ENCODE data around the gene GYS1.

Gene GYS1

DNA sequence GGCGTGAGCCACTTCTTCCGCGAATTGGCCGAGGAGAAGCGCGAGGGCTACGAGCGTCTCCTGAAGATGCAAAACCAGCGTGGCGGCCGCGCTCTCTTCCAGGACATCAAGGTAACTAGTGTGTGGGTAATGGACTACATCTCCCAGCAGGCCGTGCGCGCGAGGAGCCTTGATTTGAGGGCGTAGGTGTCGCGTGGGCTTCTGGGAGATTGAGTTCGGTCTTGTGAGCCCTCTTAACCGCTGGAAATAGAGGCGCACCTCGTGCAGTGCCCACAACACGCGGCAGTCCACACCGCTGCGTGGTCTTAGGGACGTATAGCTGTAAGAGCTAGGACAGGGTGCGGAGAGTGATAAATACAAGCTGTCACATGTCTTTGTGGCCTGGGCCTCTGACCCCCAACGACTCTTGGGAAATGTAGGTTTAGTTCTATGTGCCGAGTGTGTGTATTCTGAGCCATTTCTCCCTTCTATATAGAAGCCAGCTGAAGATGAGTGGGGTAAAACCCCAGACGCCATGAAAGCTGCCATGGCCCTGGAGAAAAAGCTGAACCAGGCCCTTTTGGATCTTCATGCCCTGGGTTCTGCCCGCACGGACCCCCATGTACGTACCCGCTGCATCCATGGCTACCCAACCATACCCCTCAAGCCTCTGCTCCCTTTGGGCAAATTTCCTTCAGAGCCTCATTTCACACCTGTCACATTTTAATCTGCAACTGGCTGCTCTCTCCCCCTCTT is 27.1 kb downstream of the GYS1 start:
- in situ Hi-C loops (cut with HindIII; ENCODE audit: low sequenced_read_pairs): loop anchor here (5.0 to 25.0 kb wide), 2 partner anchors 114 to 329 kb away; partner anchors contain the start of genes CA11 and DBP

DNA sequence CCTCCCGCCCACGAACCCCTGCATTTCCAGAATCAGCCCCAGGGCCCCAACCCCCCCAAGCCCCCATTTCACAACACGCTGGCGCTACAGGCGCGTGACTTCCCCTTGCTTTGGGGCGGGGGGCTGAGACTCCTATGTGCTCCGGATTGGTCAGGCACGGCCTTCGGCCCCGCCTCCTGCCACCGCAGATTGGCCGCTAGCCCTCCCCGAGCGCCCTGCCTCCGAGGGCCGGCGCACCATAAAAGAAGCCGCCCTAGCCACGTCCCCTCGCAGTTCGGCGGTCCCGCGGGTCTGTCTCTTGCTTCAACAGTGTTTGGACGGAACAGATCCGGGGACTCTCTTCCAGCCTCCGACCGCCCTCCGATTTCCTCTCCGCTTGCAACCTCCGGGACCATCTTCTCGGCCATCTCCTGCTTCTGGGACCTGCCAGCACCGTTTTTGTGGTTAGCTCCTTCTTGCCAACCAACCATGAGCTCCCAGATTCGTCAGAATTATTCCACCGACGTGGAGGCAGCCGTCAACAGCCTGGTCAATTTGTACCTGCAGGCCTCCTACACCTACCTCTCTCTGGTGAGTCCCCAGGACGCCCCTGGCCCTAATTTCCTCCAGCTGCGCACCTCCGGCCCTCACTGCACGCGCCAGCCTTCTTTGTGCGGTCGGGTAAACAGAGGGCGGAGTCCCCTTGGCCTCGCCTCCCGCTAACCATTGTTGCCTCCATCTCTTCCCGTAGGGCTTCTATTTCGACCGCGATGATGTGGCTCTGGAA is 27.9 kb downstream of the GYS1 start, which contains the start of gene FTL:
Gene FTL, plus strand, starts transcription at position 270 of the 766 bp plus-strand sequence. Its CDS starts 199 bp downstream, at position 469.
- in situ Hi-C loops (cut with HindIII; ENCODE audit: low sequenced_read_pairs): loop anchor here (5.0 to 25.0 kb wide), 2 partner anchors 113 to 328 kb away; partner anchors contain the start of genes CA11 and DBP

DNA sequence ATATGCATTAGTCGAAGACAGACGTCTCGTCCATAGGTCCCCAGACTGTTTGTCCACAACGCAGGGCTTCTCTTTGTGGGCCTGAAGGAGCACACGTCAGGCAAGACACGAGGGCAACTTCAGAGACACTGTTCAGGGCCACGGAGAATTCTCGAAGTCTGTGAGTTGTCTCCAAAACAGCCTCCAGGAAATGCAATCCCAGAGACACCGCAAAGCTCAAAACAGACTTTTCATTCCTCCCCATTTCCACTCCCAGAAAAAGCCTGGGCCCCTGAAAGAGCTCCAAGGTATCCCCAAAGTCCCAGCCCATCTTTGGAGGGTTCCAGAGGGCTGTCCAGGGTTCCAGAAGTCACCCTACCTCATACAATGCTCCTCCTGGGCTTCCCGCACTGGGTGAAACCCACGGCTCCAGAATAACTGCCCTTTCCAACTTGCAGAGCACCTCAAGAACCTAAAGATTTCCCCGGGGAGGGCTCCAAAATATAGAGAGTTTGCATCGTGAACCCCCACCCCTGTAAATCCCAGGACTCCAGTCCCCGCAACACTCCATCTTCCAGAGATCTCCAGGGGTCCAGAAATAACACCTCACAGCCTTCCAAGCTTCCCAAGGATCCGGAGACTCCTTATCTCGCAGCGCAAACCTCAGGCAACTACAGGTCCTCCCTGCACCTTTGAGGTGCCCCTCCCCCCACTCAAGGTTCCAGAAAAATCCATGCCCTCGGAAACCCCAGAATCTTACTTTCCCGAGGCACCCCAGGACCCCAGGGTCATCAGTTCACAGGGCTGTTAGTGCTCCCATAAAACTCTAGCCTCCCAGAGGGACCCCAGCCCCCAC is 28.7 kb downstream of the GYS1 start:
- in situ Hi-C loops (cut with HindIII; ENCODE audit: low sequenced_read_pairs): loop anchor here (5.0 to 25.0 kb wide), 2 partner anchors 112 to 327 kb away; partner anchors contain the start of genes CA11 and DBP

DNA sequence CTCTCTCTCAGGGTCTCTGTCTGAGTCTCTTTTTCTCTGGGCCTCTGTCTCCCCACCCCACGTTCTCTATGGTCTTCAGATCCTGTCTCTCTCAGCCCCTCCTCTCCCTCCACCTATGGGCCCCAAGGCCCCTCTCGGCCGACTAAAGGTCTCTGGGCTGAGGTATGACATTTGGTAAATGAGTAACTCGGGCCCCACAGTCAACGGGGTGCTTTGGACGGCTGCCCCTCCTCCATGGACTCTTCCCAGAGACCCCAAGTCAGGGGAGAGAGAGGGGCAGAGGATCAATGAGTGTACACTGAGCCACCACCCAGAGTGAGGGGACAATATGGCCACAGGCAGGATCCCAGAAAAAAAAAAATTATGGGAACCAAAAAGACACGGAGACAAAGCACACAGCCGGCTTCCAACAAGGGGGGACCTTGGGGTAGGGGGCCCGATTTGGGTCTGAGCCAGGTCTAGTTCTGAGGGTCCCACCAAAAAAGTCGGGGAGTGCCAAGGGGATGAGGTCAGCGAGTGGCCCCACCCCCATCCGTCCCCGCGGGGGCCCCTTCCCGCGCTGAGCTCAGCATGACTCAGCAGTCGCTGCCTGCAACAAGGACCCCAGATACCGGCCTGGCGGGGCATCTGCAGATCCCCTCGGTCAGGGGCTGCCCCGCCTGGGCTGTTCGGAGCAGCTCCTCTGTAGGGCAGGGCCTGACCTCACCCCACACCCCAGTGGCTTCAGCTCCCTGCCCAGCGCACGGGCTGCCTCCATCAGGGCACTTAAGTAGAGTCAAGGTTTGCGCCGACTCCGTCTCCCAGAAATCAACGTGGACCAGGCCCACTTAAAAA is 29.5 kb downstream of the GYS1 start:
- in situ Hi-C loops (cut with HindIII; ENCODE audit: low sequenced_read_pairs): loop anchor here (25.0 kb wide), 1 partner anchor 326 kb away; the partner anchor contains the start of genes CA11 and DBP

DNA sequence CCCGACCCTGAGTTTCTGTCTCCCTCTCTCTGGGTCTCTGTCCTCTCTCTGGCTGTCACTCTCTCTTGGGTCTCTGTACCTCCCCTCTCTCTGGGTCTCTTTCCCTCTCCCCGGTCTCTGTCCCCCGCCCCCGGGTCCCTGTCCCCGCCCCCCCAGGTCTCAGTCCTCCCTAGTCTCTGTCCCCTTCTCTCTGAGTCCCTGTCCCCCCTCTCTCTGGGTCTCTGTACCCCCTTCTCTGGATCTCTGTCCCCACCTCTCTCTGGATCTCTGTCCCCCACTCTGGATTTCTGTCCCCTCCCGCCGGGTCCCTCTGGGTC is 30.3 kb downstream of the GYS1 start:
- in situ Hi-C loops (cut with HindIII; ENCODE audit: low sequenced_read_pairs): loop anchor here (25.0 kb wide), 1 partner anchor 326 kb away; the partner anchor contains the start of genes CA11 and DBP

DNA sequence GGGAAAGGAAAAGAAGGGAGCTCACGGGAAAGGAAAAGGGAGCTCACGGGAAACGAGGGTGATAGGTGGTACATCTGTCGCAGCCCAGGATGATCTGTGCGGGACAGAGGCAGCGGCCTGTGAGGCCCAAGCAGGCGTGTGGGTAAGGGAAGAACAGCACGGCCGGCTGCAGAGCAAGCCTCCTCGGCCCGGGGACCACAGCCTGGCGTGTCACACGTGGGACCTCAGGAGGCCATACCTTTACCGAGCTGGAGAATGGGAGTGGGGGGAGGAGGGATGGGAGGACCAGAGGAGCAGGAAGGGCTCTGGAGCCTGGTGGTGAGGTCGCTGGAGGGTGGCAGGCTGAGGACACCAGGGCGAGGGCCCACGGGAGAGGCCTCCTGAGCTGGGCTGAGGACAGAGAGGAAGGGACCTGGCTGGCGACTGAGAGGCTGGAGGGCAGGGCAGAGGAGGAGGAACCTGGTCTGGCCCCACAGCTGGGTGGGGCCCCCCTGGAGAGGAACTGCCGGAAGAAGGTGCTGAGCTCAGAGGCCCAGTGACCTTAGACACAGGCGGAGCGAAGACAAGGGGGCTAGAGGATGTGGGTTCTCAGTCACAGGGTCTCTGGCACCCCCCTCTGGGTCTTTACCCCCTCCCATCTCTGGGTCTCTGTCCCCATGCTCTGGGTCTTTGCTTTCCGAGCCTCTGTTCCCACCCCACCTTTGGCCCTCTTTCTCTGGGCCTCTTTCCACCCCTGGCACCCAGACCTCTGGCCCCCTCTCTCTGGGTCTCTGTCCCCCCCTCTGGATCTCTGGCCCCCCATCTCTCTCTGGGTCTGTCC is 30.9 kb downstream of the GYS1 start:
- in situ Hi-C loops (cut with HindIII; ENCODE audit: low sequenced_read_pairs): loop anchor here (25.0 kb wide), 1 partner anchor 325 kb away; the partner anchor contains the start of genes CA11 and DBP

DNA sequence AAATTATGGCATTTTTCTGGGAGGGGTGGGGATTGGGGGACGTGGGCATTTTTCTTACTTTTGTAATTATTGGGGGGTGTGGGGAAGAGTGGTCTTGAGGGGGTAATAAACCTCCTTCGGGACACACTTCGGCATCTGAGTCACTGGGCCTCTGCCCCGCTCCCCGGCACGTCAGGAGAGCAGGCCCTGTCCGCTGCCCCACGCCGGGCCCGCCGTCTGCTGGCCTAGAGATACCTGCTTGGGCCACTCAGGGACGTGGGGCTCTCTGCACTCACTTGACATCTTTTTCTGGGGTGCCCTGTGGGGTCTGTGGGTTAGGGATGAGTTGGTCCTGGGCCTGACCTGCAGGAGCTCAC is 31.5 kb downstream of the GYS1 start:
- in situ Hi-C loops (cut with HindIII; ENCODE audit: low sequenced_read_pairs): loop anchor here (25.0 kb wide), 1 partner anchor 324 kb away; the partner anchor contains the start of genes CA11 and DBP

DNA sequence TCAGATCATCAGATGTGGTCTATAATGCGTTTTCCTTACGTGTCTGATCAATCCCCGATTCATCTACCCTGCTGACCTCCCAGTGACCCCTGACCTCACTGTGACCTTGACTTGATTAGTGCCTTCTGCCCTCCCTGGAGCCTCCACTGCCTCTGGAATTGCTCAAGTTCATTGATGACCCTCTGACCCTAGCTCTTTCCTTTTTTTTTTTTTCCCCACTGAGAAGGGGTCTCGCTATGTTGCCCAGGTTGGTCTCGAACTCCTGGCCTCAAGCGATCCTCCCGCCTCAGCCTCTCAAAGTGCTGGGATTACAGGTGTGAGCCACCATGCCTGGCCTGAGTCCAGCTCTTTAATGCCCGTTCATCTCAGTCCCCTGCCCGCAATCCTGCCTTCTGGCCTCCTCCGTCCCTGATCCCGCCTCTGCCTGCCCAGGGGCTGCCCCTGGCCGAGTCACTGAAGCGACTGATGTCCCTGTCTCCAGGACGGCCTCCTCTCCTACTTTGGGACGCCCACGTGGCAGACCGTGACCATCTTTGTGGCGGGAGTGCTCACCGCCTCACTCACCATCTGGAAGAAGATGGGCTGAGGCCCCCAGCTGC is 32.0 kb downstream of the GYS1 start:
- in situ Hi-C loops (cut with HindIII; ENCODE audit: low sequenced_read_pairs): loop anchor here (25.0 kb wide), 1 partner anchor 324 kb away; the partner anchor contains the start of genes CA11 and DBP

DNA sequence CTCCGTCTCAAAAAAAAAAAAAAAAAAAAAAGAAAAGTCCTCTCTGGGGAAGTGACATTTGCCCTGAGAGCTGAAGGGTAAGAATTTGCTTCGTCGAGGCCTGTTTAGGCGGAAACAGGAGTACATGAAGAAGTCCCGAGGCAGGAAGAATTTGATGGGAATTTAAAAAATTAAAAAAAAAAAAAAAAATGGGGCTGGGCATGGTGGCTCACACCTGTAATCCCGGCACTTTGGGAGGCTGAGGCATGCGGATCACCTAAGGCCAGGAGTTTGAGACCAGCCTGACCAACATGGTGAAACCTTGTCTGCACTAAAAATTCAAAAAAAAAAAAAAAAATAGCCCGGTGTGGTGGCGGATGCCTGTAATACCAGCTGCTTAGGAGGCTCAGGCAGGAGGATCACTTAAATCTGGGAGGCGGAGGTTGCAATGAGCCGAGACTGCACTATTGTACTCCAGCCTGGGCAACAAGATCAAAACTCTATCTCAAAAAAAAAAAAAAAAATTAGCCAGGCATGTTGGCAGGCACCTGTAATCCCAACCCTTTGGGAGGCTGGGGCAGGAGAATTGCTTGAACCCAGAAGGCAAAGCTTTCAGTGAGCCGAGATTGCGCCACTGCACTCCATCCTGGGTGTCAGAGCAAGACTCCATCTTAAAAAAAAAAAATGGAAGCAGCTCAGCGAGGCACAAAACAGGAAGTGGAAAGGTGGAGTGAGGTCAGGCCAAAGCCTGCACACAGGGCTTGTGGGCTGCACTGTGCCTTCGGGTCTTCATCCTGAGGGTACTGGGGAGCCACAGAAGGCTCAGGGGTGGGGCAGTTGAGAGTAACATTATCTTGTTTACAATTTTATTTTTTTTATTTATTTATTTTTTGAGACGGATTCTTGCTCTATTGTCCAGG is 33.5 kb downstream of the GYS1 start:
- in situ Hi-C loops (cut with HindIII; ENCODE audit: low sequenced_read_pairs): loop anchor here (25.0 kb wide), 1 partner anchor 322 kb away; the partner anchor contains the start of genes CA11 and DBP

DNA sequence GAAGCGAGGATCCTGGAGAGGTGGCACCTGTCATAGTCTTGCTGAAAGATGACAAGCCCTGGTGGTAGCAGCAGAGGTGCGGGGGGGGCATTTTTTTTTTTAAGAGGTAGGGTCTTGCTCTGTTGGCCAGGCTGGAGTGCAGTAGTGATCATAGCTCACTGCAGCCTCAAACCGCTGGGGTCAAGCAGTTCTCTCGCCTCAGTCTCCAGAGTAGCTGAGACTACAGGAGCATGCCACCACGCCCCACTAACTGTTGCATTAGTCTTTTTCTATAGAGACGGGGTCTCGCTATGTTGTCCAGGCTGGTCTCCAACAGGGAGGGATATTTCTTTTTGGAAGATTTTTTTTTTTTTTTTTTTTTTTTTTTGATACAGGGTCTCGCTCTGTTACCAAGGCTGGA is 35.1 kb downstream of the GYS1 start:
- in situ Hi-C loops (cut with HindIII; ENCODE audit: low sequenced_read_pairs): loop anchor here (25.0 kb wide), 1 partner anchor 321 kb away; the partner anchor contains the start of genes CA11 and DBP

DNA sequence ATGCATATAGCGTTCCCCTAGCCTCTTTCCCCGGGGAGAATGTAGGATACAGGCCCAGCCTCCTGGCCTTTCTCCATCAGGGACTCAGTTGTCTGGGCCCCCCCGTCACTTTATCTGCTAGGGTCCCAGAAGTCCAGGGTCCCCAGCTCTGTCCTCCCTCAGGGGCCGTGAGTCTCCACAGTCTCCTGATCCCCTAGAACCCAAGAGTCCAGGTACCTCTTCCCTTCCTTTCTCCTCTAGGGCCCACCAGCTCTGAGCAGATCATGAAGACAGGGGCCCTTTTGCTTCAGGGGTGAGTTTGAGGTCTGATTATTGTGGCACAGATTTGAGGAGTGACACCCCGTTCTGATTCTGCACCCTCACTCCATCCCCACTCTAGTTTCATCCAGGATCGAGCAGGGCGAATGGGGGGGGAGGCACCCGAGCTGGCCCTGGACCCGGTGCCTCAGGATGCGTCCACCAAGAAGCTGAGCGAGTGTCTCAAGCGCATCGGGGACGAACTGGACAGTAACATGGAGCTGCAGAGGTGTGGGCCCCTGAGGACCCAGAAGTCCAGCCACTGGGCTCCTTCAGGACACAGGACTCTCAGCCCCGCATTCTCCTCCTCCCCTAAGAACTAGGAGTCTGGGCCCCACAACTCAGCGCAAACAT is 37.7 kb downstream of the GYS1 start:
- in situ Hi-C loops (cut with HindIII; ENCODE audit: low sequenced_read_pairs): loop anchor here (25.0 kb wide), 1 partner anchor 318 kb away; the partner anchor contains the start of genes CA11 and DBP

DNA sequence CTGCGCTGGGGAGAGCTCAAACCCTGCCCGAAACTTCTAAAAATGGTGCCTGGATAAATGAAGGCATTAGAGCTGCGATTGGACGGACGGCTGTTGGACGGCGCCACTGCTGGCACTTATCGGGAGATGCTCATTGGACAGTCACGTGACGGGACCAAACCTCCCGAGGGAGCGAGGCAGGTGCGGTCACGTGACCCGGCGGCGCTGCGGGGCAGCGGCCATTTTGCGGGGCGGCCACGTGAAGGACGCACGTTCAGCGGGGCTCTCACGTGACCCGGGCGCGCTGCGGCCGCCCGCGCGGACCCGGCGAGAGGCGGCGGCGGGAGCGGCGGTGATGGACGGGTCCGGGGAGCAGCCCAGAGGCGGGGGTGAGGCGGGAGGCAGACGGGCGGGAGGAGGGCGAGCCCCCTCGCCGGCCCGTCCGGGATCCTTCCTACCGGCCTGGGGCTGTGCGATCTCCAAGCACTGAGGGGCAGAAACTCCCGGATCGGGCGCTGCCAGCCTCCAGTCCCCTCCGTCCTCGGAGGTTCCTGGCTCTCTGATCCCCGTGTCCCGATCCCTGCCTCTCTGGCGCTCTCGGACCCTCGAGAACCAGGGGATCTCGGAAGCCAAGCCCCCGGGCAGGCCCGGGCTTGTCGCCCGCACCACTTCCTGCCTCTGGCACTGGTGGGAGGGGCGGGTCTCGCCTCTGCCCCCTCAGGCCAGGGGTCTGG is 38.4 kb downstream of the GYS1 start, which contains the start of gene BAX:
Gene BAX, plus strand, starts transcription at position 281 of the 713 bp plus-strand sequence. Its CDS starts 54 bp downstream, at position 335.
- in situ Hi-C loops (cut with HindIII; ENCODE audit: low sequenced_read_pairs): loop anchor here (25.0 kb wide), 1 partner anchor 317 kb away; the partner anchor contains the start of genes CA11 and DBP

DNA sequence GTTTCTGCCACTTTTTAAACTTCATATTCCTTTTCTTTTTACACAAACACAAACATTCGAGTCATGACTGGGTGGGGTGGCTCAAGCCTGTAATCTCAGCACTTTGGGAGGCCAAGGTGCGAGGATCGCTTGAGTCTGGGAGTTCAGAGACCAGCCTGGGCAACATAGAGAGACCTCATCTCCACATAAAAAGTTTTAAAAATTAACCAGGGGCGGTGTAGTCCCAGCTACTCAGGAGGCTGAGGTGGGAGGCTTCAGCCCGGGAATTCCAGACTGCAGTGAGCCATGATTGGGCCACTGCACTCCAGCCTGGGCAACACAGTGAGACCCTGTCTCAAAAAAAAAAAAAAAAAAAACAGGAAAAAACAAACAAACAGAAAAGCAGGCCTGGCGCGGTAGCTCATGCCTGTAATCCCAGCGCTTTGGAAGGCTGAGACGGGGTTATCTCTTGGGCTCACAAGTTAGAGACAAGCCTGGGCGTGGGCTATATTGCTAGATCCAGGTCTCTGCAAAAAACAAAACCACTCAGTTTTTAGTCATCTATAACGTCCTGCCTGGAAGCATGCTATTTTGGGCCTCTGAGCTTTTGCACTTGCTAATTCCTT is 39.0 kb downstream of the GYS1 start:
- in situ Hi-C loops (cut with HindIII; ENCODE audit: low sequenced_read_pairs): loop anchor here (25.0 kb wide), 1 partner anchor 317 kb away; the partner anchor contains the start of genes CA11 and DBP

DNA sequence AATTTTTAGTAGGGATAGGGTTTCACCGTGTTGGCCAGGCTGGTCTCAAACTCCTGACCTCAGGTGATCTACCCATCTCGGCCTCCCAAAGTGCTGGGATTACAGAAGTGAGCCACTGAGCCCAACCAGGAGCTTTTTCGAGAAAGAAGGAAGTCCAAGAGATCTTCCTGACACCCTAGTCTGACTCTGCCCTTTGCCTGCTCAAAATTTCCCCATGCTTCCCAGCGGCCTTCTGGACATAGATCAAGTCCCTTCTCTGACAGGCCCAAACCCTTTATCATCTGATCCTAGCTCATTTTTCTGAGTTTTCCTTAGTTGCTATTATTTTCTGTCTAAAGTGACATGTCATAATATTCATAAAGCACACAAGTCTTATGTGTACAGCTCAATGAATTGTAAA is 40.0 kb downstream of the GYS1 start:
- in situ Hi-C loops (cut with HindIII; ENCODE audit: low sequenced_read_pairs): loop anchor here (25.0 kb wide), 1 partner anchor 316 kb away; the partner anchor contains the start of genes CA11 and DBP

DNA sequence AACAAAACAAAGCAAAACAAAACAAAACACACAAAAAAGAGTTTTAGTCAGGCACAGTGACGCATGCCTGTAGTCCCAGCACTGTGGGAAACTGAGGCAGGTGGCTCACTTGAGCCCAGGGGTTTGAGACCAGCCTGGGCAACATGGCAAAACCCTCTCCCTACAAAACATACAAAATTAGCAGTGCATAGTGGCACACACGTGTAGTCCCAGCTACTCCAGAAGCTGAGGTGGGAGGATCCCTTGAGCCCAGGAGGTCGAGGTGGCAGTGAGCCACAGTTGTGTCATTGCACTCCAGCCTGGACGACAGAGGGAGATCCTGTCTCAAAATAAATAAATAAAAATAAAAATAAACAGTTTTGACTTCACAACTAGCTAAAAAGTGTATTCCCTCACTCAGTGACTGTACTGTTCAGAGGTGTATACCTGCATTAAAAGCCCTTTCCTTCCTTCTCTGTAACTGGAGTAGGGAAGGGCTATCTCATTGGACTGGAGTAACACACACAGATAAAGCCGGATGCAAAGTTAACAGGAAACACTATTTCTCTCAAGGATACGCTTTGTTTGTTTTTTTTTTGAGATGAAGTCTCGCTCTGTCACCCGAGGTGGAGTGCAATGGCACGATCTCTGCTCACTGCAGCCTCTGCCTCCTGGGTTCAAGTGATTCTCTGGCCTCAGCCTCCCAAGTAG is 42.1 kb downstream of the GYS1 start:
- in situ Hi-C loops (cut with HindIII; ENCODE audit: low sequenced_read_pairs): loop anchor here (25.0 kb wide), 1 partner anchor 314 kb away; the partner anchor contains the start of genes CA11 and DBP
